Loucy (cell line): Measurements from ENCODE around the gene TMPRSS5.
"Not testable (repeated sequence)": the region's sequence is repeated elsewhere in the genome, so short reads cannot be mapped to it uniquely, and the experiment has no call there.

ENCODE experiments used
- H2AFZ ChIP-seq: fragments of 200-600 bp; sonication (generic); 2 replicates; pipeline ENCODE4 v1.6.0; 2016; ENCODE audit warnings: antibody characterized with exemption, mild to moderate bottlenecking, low read length, moderate library complexity
- H3F3A ChIP-seq: fragments of 200-600 bp; 2 replicates; pipeline ENCODE4 v1.6.0; 2016; ENCODE audit warnings: antibody characterized with exemption, low read depth, mild to moderate bottlenecking
- H3K27me3 ChIP-seq: fragments of 200-600 bp; sonication (generic); 2 replicates; pipeline ENCODE4 v1.6.1; 2014; ENCODE audit warnings: low read length, mild to moderate bottlenecking; ENCODE audit not compliant: insufficient read depth, poor library complexity, severe bottlenecking
- H3K36me3 ChIP-seq: fragments of 200-600 bp; sonication (generic); 2 replicates; pipeline ENCODE4 v1.6.1; 2016; ENCODE audit warnings: low read length; ENCODE audit not compliant: insufficient read depth
- H3K4me1 ChIP-seq: fragments of 200-600 bp; sonication (generic); 2 replicates; pipeline ENCODE4 v1.5.1; 2014; ENCODE audit warnings: low read length, mild to moderate bottlenecking; ENCODE audit not compliant: insufficient read depth, poor library complexity, severe bottlenecking
- H3K4me2 ChIP-seq: fragments of 200-600 bp; sonication (generic); 2 replicates; pipeline ENCODE4 v1.6.0; 2014; ENCODE audit warnings: antibody characterized with exemption, low read length, low read depth, mild to moderate bottlenecking; ENCODE audit not compliant: poor library complexity, severe bottlenecking
- H3K4me3 ChIP-seq: fragments of 200-600 bp; sonication (generic); 2 replicates; pipeline ENCODE4 v1.5.1; 2014; ENCODE audit warnings: low read length, mild to moderate bottlenecking, mixed read lengths; ENCODE audit not compliant: poor library complexity, severe bottlenecking
- H3K79me2 ChIP-seq: fragments of 200-600 bp; sonication (generic); 2 replicates; pipeline ENCODE4 v1.6.1; 2014; ENCODE audit warnings: low read length; ENCODE audit not compliant: insufficient read depth
- H3K9ac ChIP-seq: fragments of 200-600 bp; sonication (generic); 2 replicates; pipeline ENCODE4 v1.6.0; 2014; ENCODE audit warnings: mild to moderate bottlenecking, low read depth, low read length, moderate library complexity; ENCODE audit not compliant: poor library complexity, severe bottlenecking
- H3K9me2 ChIP-seq: fragments of 200-600 bp; sonication (generic); replicated peaks from 2 replicates; pipeline ENCODE4 v1.6.1; 2016; ENCODE audit warnings: low read depth, low read length, mixed read lengths
- H3K9me3 ChIP-seq: fragments of 200-600 bp; sonication (generic); 2 replicates; pipeline ENCODE4 v1.6.1; 2014; ENCODE audit warnings: mild to moderate bottlenecking, antibody characterized with exemption, low read length, low read depth; ENCODE audit not compliant: insufficient read depth
- H4K20me1 ChIP-seq: fragments of 200-600 bp; sonication (generic); 2 replicates; pipeline ENCODE4 v1.6.0; 2014; ENCODE audit warnings: antibody characterized with exemption, low read length, mild to moderate bottlenecking; ENCODE audit not compliant: insufficient read depth, poor library complexity, severe bottlenecking
- CTCF ChIP-seq: fragments of 200-600 bp; sonication (generic); conservative IDR thresholded peaks from 2 replicates; pipeline ENCODE4 v1.5.1; 2014; ENCODE audit warnings: mild to moderate bottlenecking, antibody characterized with exemption, low read length
- EZH2phosphoT487 ChIP-seq: fragments of 200-600 bp; IDR thresholded peaks from 2 replicates; pipeline ENCODE4 v1.6.1; 2018; ENCODE audit warnings: antibody characterized with exemption, mild to moderate bottlenecking, moderate library complexity, borderline replicate concordance

The TMPRSS5 gene

GRCh38 chr11:113715273-113715672, 9.2 kb upstream of the TMPRSS5 start:
- Histone ChIP-seq H3K4me3 (no peak overlapping the region), H3K4me1 (no peaks in the 10 kb centered on the region), H2AFZ (no peak overlapping the region), H3K36me3 (no peaks in the 10 kb centered on the region), H3K9ac (no peak overlapping the region), H3K9me3 (no peaks in the 10 kb centered on the region), H3F3A (no peaks in the 10 kb centered on the region), H4K20me1 (no peaks in the 10 kb centered on the region), H3K79me2 (no peaks in the 10 kb centered on the region), H3K9me2 (no peaks in the 10 kb centered on the region), H3K4me2 (no peak overlapping the region), H3K27me3 (no peaks in the 10 kb centered on the region)
- TF ChIP-seq EZH2phosphoT487 = no peak
- TF ChIP-seq CTCF = no peak

- Histone ChIP-seq H3K9ac (no peak overlapping the region), H2AFZ (no peak overlapping the region), H4K20me1 (no peaks in the 10 kb centered on the region), H3K9me3 (no peaks in the 10 kb centered on the region), H3K36me3 (no peaks in the 10 kb centered on the region), H3K27me3 (no peaks in the 10 kb centered on the region), H3K4me3 (no peak overlapping the region), H3K9me2 (no peaks in the 10 kb centered on the region), H3F3A (no peaks in the 10 kb centered on the region), H3K79me2 (no peaks in the 10 kb centered on the region), H3K4me2 (no peak overlapping the region), H3K4me1 (peaks cover 8% of the 10 kb centered on the region)
- TF ChIP-seq EZH2phosphoT487 (no peak), CTCF (no peak)
Measured at GRCh38 chr11:113710989-113711388, 4.9 kb upstream of the TMPRSS5 start.

GRCh38 chr11:113703551-113703950, 2.6 kb downstream of the TMPRSS5 start:
- H3K9me3 ChIP-seq, H3K4me3 ChIP-seq, H2AFZ ChIP-seq, H3K36me3 ChIP-seq, H3F3A ChIP-seq, H3K9ac ChIP-seq, H3K4me2 ChIP-seq, H3K27me3 ChIP-seq, H4K20me1 ChIP-seq, H3K79me2 ChIP-seq, H3K9me2 ChIP-seq: not testable (repeated sequence)
- H3K4me1 ChIP-seq = peaks cover 12% of the 10 kb centered on the region

GRCh38 chr11:113701491-113701890, 4.6 kb downstream of the TMPRSS5 start:
- H3K79me2 ChIP-seq = no peaks in the 10 kb centered on the region
- H3K4me3 ChIP-seq = no peak overlapping the region
- H3K27me3 ChIP-seq = no peaks in the 10 kb centered on the region
- TF ChIP-seq EZH2phosphoT487 = no peak
- no peak for TF ChIP-seq CTCF
- H3K9me2 ChIP-seq = no peaks in the 10 kb centered on the region
- H2AFZ ChIP-seq = no peak overlapping the region
- H3K9me3 ChIP-seq = no peaks in the 10 kb centered on the region
- H4K20me1 ChIP-seq = no peaks in the 10 kb centered on the region
- H3K36me3 ChIP-seq = no peaks in the 10 kb centered on the region
- peaks cover 9% of the 10 kb centered on the region for H3K4me1 ChIP-seq
- H3F3A ChIP-seq = no peaks in the 10 kb centered on the region
- no peak overlapping the region for H3K9ac ChIP-seq
- H3K4me2 ChIP-seq = no peak overlapping the region
